NCI-H2029 (cell line): Measurements from ENCODE around the gene BPIFB1.

ENCODE experiments used
- DNase-seq: peaks from one replicate; lab custom pipeline; 2025; lab: John Stamatoyannopoulos, UW

The BPIFB1 gene

GRCh38 chr20:33282991-33283555 lies at the start of gene BPIFB1:
BPIFB1 (plus strand) TSS chr20:33283214; CDS start chr20:33286074, 2,860 bp downstream.
- no peak for DNase-seq

- DNase-seq, result no peak
Measured at GRCh38 chr20:33234050-33234449, 49.0 kb upstream of the BPIFB1 start.

GRCh38 chr20:33235696-33236095 lies 47.3 kb upstream of the BPIFB1 start, which contains the start of gene BPIFA1:
BPIFA1 (plus strand) TSS chr20:33235996; CDS start chr20:33237712, 1,716 bp downstream.
- no peak for DNase-seq

- DNase-seq, result no peak
Measured at GRCh38 chr20:33236351-33236750, 46.7 kb upstream of the BPIFB1 start.

GRCh38 chr20:33237989-33238388 lies 45.0 kb upstream of the BPIFB1 start:
- DNase-seq, result no peak

DNA sequence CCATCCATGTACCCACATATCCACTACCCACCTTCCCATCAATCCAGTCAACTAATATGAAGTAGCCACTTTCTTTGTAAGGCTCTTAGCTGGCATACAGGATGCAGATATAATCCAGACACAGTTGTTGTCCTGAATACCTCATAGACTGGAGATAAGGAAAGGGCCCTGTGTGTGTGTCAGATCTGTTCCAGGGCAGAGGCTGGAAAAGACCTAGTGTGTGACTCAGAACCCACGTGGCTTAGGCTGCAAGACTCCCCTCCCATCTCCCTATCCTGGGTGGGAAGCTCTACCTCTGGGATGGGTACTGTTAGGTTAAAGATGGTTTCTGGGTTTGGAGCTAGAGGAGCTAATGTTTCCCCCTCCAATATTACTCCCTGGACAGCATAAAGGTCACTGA lies 43.6 kb upstream of the BPIFB1 start:
- DNase-seq, result no peak

DNA sequence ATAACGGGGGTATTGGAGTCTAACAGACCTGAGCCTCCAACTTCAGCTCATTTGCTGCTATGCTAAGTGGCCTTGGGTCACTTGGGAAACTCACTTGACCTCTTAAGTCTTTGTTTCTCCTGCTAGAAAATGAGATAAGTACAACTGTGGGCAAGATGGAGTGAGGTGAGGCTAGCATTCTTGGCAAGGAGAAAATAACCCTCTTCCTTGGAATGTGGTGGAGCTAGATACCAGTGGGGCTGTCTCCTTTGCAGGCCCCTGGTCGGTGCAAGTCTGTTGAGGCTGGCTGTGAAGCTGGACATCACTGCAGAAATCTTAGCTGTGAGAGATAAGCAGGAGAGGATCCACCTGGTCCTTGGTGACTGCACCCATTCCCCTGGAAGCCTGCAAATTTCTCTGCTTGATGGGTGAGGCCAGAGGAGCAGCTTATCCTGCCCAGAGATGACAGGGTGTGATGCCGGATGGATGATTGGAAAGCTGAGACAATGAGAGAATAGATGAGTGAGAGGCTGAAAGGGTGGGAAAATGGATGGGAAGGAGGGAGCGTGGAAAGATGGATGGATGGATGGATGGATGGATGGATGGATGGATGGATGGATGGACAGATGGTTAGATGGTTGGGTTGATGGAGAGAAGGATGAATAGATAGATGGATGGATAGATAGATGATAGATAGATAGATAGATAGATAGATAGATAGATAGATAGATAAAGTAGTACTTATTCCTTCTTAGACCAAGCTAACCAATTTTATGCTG lies 42.9 kb upstream of the BPIFB1 start:
- DNase-seq, result no peak

- DNase-seq, result no peak
Measured at GRCh38 chr20:33240923-33241322, 42.1 kb upstream of the BPIFB1 start.

- no peak for DNase-seq
Measured at GRCh38 chr20:33242319-33243100, 40.5 kb upstream of the BPIFB1 start.

GRCh38 chr20:33246077-33246476 lies 36.9 kb upstream of the BPIFB1 start:
- no peak for DNase-seq

GRCh38 chr20:33249456-33249855 lies 33.6 kb upstream of the BPIFB1 start:
- no peak for DNase-seq

DNA sequence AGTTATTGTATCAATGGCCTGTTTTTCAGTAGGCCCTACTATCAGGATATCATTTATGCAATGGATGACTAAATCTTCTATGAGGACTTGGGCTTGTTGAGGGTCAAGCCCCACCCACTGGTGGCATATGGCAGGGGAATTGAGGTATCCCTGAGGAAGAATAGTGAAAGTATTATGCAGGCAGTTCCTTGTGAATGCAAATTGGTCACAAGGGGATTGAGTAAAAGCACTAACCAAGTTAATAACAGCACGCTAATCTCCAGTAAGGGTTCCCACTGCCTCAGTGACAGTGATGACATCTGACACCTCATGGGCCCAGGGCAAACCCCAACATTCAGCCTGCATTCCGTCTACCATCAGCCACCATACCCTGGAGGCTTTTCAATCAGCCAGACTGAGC lies 32.3 kb upstream of the BPIFB1 start:
- DNase-seq, result no peak

- DNase-seq, result peak; percentile 94
Measured at GRCh38 chr20:33251496-33251895, 31.5 kb upstream of the BPIFB1 start.

- no peak for DNase-seq
Measured at GRCh38 chr20:33252460-33252859, 30.6 kb upstream of the BPIFB1 start.

GRCh38 chr20:33255005-33255404 lies 28.0 kb upstream of the BPIFB1 start:
- no peak for DNase-seq

- no peak for DNase-seq
Measured at GRCh38 chr20:33257237-33257636, 25.8 kb upstream of the BPIFB1 start.

DNA sequence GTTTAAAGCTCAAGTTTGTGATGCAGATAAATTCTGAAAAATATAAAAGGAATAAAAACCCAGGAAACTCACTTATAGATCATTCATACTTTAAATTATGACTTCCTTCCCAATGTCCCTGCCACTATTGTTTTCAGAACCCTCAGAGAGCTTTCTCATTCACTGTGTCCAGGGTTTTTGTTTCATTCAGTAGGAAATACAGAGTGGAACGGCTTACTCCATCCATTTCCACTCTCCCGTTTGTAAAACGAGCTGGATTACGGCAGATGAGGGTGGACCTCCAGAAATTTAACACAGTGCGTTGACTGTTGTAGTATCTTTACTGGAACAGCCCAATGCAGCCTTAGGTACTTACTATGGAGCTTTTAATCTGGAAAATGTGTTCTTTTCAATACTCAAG lies 23.6 kb upstream of the BPIFB1 start:
- DNase-seq, result no peak

- no peak for DNase-seq
Measured at GRCh38 chr20:33261465-33261864, 21.5 kb upstream of the BPIFB1 start.

GRCh38 chr20:33262658-33263065 lies 20.4 kb upstream of the BPIFB1 start:
- DNase-seq, result peak; percentile 38

GRCh38 chr20:33263784-33264183 lies 19.2 kb upstream of the BPIFB1 start:
- no peak for DNase-seq

- DNase-seq, result no peak
Measured at GRCh38 chr20:33267701-33268100, 15.3 kb upstream of the BPIFB1 start.

DNA sequence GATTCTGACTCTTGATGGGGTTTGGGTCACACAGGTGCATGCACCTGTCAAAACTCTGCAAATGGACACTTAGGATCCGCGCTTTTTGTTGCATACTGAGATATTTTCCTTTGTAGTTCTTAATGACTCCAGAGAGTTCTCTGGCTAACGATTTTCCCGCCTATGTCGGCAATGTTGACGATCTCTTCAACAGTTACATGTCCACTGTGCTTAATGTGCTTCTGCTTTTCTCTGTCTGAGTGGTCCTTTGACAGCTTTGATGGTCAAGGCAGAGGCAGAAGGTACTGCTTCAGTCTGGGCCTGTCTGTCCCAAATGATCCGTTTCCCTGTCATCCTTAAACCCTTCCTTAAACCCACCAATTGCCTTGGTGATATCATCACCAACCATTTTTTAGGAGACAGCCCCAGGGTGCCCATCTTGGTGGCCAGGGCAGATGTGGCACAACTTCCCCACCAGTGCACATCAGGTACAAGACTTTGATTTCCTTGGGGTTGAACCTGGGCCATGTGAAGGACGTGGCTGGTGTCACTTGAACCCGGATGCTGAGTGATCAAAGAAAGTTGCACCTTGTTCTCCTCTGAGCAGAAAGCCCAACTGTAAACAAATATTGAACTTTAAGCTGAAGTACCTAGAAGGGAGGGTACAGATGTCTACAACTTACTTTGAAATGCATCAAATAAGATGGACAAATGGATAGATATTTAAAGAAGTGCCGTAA lies 10.7 kb upstream of the BPIFB1 start:
- DNase-seq, result no peak
